GM19239 (cell line): Measurements from ENCODE around the gene GRIK4.
"Not testable (repeated sequence)": the region's sequence is repeated elsewhere in the genome, so short reads cannot be mapped to it uniquely, and the experiment has no call there.

Experiments
- DNase-seq: peaks from one replicate; pipeline ENCODE4 v3.0.0; 2011; ENCODE audit warnings: low spot score; ENCODE audit not compliant: insufficient read length
- FAIRE-seq: peaks from 2 replicates; lab custom pipeline; 2011; peaks lifted over from hg19 to GRCh38; lab: Jason Lieb, UNC

The GRIK4 gene

GRCh38 chr11:120511116-120511819 lies at the start of gene GRIK4:
GRIK4 (plus strand) TSS chr11:120511748; CDS start chr11:120660319, 148,571 bp downstream.
- peak; percentile 99 for DNase-seq
- peak; percentile 61 for FAIRE-seq

- DNase-seq (no peak), FAIRE-seq (no peak)
Observed at GRCh38 chr11:120462825-120463224, 48.7 kb upstream of the GRIK4 start.

- DNase-seq (no peak), FAIRE-seq (no peak)
Observed at GRCh38 chr11:120465921-120466534, 45.5 kb upstream of the GRIK4 start.

- DNase-seq = no peak
Observed at GRCh38 chr11:120467627-120468026, 43.9 kb upstream of the GRIK4 start.

GRCh38 chr11:120471131-120471530 lies 40.4 kb upstream of the GRIK4 start:
- FAIRE-seq = no peak
- no peak for DNase-seq

More at GRCh38 chr11:120467627-120468026, 43.9 kb upstream of the GRIK4 start:
- FAIRE-seq = no peak

- no peak for DNase-seq
- FAIRE-seq = no peak
Observed at GRCh38 chr11:120471994-120472393, 39.6 kb upstream of the GRIK4 start.

- FAIRE-seq = no peak
- no peak for DNase-seq
Observed at GRCh38 chr11:120473503-120473902, 38.0 kb upstream of the GRIK4 start.

- no peak for FAIRE-seq
- no peak for DNase-seq
Observed at GRCh38 chr11:120482149-120482548, 29.4 kb upstream of the GRIK4 start.

GRCh38 chr11:120484722-120485121 lies 26.8 kb upstream of the GRIK4 start:
- FAIRE-seq = no peak
- DNase-seq = no peak

- FAIRE-seq = no peak
- no peak for DNase-seq
Observed at GRCh38 chr11:120486138-120486537, 25.4 kb upstream of the GRIK4 start.

- DNase-seq = no peak
- no peak for FAIRE-seq
Observed at GRCh38 chr11:120489799-120490198, 21.7 kb upstream of the GRIK4 start.

- FAIRE-seq = no peak
- DNase-seq = no peak
Observed at GRCh38 chr11:120492486-120492885, 19.1 kb upstream of the GRIK4 start.

- DNase-seq (no peak), FAIRE-seq (no peak)
Observed at GRCh38 chr11:120494595-120494994, 17.0 kb upstream of the GRIK4 start.

GRCh38 chr11:120499088-120499487 lies 12.5 kb upstream of the GRIK4 start:
- DNase-seq = no peak
- no peak for FAIRE-seq

GRCh38 chr11:120499859-120500258 lies 11.7 kb upstream of the GRIK4 start:
- DNase-seq (no peak), FAIRE-seq (no peak)

GRCh38 chr11:120500414-120501071 lies 11.0 kb upstream of the GRIK4 start:
- FAIRE-seq (no peak), DNase-seq (no peak)

- FAIRE-seq (no peak), DNase-seq (no peak)
Observed at GRCh38 chr11:120501440-120501839, 10.1 kb upstream of the GRIK4 start.

- FAIRE-seq (no peak), DNase-seq (no peak)
Observed at GRCh38 chr11:120501976-120502755, 9.4 kb upstream of the GRIK4 start.

GRCh38 chr11:120503529-120503928 lies 8.0 kb upstream of the GRIK4 start:
- not testable (repeated sequence) for DNase-seq, FAIRE-seq

- FAIRE-seq = no peak
- no peak for DNase-seq
Observed at GRCh38 chr11:120505801-120506425, 5.6 kb upstream of the GRIK4 start.
